ENCODE data around the gene CHD9NB. TPM values are rescaled to one million over a fixed set of nuclear protein-coding genes. Genes with fewer than 3 reads are reported as not detected.

The CHD9NB gene
- total and polyA plus RNA-seq, 9 of the 15 experiments (the other 6 are each of a cell fraction or from before 2014, with no cell fraction given), result 0.06 to 0.10 (median 0.07) TPM; not detected in 6

GRCh38 chr16:53055541-53056391 lies 3.1 kb upstream of the CHD9NB start:
- 0 out of 2 replicates have a peak, but pooled peaks cover 3% of the 10 kb centered on the region for H4K20me1 ChIP-seq (replicated peaks; ENCODE audit: control insufficient read depth, insufficient read depth, low read length)
- ATAC-seq (peak; percentile 68), DNase-seq (ENCODE audit: extremely low read depth in 1 of 4, low spot score in 3 of 4) (peak; percentile 59 to 93 (median 75)), FAIRE-seq (peak; percentile 94)
- peak overlapping the region; percentile 89 to 96 for H3K9ac ChIP-seq (ENCODE audit: insufficient read depth in 1 of 2, low read depth in 2 of 2, low read length in 2 of 2)
- peaks cover 63% of the 10 kb centered on the region for H3K79me2 ChIP-seq (ENCODE audit: control insufficient read depth, insufficient read depth, low read length)
- peaks cover 24 to 35% of the 10 kb centered on the region in 2 experiments; a peak in 4 of 5 replicates for H3K4me1 ChIP-seq (replicated peaks in 1 of 2; ENCODE audit: control insufficient read depth in 2 of 2, insufficient read depth in 2 of 2, low read length in 2 of 2)
- H2AFZ ChIP-seq (ENCODE audit: low read depth, low read length), result peak overlapping the region; percentile 73
- peak overlapping the region; percentile 78 for H3K4me3 ChIP-seq
- 4% methylated on average over 10 of the region's 10 CpGs for WGBS (ENCODE audit: insufficient coverage, low coverage, missing lambda C conversion rate)
- BruUV-seq (replicated peaks), result TSS peak; percentile 48
- intact Hi-C loops (cut with micrococcal nuclease) (loop anchor here (1.0 to 10.0 kb wide), 7 partner anchors 44 to 452 kb away; no protein-coding TSS in a partner anchor), in situ Hi-C loops (cut with MboI) (loop anchor here (10.0 kb wide), 1 partner anchor 449 kb away; the partner anchor contains the start of gene AKTIP)
- peak overlapping the region; percentile 70 for H3K27ac ChIP-seq (ENCODE audit: extremely low read depth, low read depth, low read length)
- H3K9me3 ChIP-seq (replicated peaks; ENCODE audit: control insufficient read depth, insufficient read depth, low read depth, low read length), result no peaks in the 10 kb centered on the region
- ChIA-PET POLR2A (interaction anchor here (0.6 to 1.5 kb wide), 13 partner anchors 10 to 909 kb away, joined by 3 to 8 read pairs (median 4); no protein-coding TSS in a partner anchor), CTCF (ENCODE audit: low intra/inter-chr PET ratio) (interaction anchor here (0.7 to 2.0 kb wide), 3 partner anchors 20 to 152 kb away, joined by 6 to 16 read pairs (median 13); no protein-coding TSS in a partner anchor)
- H3K4me2 ChIP-seq (ENCODE audit: insufficient read depth, low read length), result peak overlapping the region; percentile 83
- H3K9me1 ChIP-seq (ENCODE audit: control insufficient read depth, insufficient read depth, low read length), result no peaks in the 10 kb centered on the region
- H3K36me3 ChIP-seq (ENCODE audit: control insufficient read depth, insufficient read depth, low read length), result peaks cover 20% of the 10 kb centered on the region; the same call in 2 of the 3 replicates
- no peaks in the 10 kb centered on the region for H3K27me3 ChIP-seq (ENCODE audit: control insufficient read depth in 2 of 2, insufficient read depth in 2 of 2, low read length in 2 of 2)
- TF ChIP-seq KAT7 (CRISPR knock-in tag; IDR thresholded peaks at IDR 0.05; ENCODE audit: borderline replicate concordance), result 0 out of 2 replicates have a peak, but pooled peaks have one; percentile 61
- TF ChIP-seq, protein P1, sequence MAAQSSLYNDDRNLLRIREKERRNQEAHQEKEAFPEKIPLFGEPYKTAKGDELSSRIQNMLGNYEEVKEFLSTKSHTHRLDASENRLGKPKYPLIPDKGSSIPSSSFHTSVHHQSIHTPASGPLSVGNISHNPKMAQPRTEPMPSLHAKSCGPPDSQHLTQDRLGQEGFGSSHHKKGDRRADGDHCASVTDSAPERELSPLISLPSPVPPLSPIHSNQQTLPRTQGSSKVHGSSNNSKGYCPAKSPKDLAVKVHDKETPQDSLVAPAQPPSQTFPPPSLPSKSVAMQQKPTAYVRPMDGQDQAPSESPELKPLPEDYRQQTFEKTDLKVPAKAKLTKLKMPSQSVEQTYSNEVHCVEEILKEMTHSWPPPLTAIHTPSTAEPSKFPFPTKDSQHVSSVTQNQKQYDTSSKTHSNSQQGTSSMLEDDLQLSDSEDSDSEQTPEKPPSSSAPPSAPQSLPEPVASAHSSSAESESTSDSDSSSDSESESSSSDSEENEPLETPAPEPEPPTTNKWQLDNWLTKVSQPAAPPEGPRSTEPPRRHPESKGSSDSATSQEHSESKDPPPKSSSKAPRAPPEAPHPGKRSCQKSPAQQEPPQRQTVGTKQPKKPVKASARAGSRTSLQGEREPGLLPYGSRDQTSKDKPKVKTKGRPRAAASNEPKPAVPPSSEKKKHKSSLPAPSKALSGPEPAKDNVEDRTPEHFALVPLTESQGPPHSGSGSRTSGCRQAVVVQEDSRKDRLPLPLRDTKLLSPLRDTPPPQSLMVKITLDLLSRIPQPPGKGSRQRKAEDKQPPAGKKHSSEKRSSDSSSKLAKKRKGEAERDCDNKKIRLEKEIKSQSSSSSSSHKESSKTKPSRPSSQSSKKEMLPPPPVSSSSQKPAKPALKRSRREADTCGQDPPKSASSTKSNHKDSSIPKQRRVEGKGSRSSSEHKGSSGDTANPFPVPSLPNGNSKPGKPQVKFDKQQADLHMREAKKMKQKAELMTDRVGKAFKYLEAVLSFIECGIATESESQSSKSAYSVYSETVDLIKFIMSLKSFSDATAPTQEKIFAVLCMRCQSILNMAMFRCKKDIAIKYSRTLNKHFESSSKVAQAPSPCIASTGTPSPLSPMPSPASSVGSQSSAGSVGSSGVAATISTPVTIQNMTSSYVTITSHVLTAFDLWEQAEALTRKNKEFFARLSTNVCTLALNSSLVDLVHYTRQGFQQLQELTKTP (IDR thresholded peaks at IDR 0.05; ENCODE audit: low read depth in 1 of 2, partially characterized antibody in 2 of 2), result peak in 1 of 2 experiments; percentile 45
- TF ChIP-seq STAG1 (CRISPR knock-in tag; IDR thresholded peaks at IDR 0.05; ENCODE audit: borderline replicate concordance), result no peak
- TF ChIP-seq EGR1 (conservative IDR thresholded peaks at IDR 0.05), result peak; percentile 39; the same call in 1 of the 2 replicates
- TF ChIP-seq HDAC1 (IDR thresholded peaks at IDR 0.05), result peak in 1 of 2 experiments; percentile 75; a peak in 2 of 4 replicates
- TF ChIP-seq CBX8 (IDR thresholded peaks at IDR 0.05; ENCODE audit: borderline replicate concordance, extremely low read depth, low read depth, low read length, poor library complexity, severe bottlenecking), result no peak
- peak; percentile 8; the same call in 1 of the 2 replicates for TF ChIP-seq POLR2H (tag; IDR thresholded peaks at IDR 0.05; ENCODE audit: low read depth)
- peak; percentile 56 for TF ChIP-seq TEAD4 (IDR thresholded peaks at IDR 0.05; ENCODE audit: low read length)
- TF ChIP-seq TEAD4 (CRISPR knock-in tag; IDR thresholded peaks at IDR 0.05; ENCODE audit: borderline replicate concordance), result no peak
- peak in 1 of 2 experiments; percentile 29; a peak in 1 of 4 replicates for TF ChIP-seq FOXK2 (conservative IDR thresholded peaks at IDR 0.05 in 1 of 2, IDR thresholded peaks at IDR 0.05 in 1 of 2; ENCODE audit: low read depth in 2 of 2)
- TF ChIP-seq NFIC (IDR thresholded peaks at IDR 0.05), result peak; percentile 7; the same call in 1 of the 2 replicates
- peak; percentile 33 for TF ChIP-seq SMAD1 (IDR thresholded peaks at IDR 0.05; ENCODE audit: low read depth, low read length, partially characterized antibody)
- peak; percentile 68 for TF ChIP-seq ETV1 (tag; conservative IDR thresholded peaks at IDR 0.05; ENCODE audit: low read depth)
- no peak for TF ChIP-seq IRF9 (tag; IDR thresholded peaks at IDR 0.05)

Measured in K562 (cell line).